ENCODE results near the gene IFRD2. TPM values are rescaled to one million over a fixed set of nuclear protein-coding genes. Genes with fewer than 3 reads are reported as not detected.

The IFRD2 gene
- total and polyA plus RNA-seq, 9 of the 15 experiments (the other 6 are each of a cell fraction or from before 2014, with no cell fraction given), result 30.5 to 115 (median 52.8) TPM

GRCh38 chr3:50269977-50270413, 22.2 kb downstream of the IFRD2 start (continued):
- TF ChIP-seq, protein P1, sequence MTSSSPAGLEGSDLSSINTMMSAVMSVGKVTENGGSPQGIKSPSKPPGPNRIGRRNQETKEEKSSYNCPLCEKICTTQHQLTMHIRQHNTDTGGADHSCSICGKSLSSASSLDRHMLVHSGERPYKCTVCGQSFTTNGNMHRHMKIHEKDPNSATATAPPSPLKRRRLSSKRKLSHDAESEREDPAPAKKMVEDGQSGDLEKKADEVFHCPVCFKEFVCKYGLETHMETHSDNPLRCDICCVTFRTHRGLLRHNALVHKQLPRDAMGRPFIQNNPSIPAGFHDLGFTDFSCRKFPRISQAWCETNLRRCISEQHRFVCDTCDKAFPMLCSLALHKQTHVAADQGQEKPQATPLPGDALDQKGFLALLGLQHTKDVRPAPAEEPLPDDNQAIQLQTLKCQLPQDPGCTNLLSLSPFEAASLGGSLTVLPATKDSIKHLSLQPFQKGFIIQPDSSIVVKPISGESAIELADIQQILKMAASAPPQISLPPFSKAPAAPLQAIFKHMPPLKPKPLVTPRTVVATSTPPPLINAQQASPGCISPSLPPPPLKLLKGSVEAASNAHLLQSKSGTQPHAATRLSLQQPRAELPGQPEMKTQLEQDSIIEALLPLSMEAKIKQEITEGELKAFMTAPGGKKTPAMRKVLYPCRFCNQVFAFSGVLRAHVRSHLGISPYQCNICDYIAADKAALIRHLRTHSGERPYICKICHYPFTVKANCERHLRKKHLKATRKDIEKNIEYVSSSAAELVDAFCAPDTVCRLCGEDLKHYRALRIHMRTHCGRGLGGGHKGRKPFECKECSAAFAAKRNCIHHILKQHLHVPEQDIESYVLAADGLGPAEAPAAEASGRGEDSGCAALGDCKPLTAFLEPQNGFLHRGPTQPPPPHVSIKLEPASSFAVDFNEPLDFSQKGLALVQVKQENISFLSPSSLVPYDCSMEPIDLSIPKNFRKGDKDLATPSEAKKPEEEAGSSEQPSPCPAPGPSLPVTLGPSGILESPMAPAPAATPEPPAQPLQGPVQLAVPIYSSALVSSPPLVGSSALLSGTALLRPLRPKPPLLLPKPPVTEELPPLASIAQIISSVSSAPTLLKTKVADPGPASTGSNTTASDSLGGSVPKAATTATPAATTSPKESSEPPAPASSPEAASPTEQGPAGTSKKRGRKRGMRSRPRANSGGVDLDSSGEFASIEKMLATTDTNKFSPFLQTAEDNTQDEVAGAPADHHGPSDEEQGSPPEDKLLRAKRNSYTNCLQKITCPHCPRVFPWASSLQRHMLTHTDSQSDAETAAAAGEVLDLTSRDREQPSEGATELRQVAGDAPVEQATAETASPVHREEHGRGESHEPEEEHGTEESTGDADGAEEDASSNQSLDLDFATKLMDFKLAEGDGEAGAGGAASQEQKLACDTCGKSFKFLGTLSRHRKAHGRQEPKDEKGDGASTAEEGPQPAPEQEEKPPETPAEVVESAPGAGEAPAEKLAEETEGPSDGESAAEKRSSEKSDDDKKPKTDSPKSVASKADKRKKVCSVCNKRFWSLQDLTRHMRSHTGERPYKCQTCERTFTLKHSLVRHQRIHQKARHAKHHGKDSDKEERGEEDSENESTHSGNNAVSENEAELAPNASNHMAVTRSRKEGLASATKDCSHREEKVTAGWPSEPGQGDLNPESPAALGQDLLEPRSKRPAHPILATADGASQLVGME (CRISPR knock-in tag; IDR thresholded peaks at IDR 0.05), result no peak
- TF ChIP-seq, protein P2, sequence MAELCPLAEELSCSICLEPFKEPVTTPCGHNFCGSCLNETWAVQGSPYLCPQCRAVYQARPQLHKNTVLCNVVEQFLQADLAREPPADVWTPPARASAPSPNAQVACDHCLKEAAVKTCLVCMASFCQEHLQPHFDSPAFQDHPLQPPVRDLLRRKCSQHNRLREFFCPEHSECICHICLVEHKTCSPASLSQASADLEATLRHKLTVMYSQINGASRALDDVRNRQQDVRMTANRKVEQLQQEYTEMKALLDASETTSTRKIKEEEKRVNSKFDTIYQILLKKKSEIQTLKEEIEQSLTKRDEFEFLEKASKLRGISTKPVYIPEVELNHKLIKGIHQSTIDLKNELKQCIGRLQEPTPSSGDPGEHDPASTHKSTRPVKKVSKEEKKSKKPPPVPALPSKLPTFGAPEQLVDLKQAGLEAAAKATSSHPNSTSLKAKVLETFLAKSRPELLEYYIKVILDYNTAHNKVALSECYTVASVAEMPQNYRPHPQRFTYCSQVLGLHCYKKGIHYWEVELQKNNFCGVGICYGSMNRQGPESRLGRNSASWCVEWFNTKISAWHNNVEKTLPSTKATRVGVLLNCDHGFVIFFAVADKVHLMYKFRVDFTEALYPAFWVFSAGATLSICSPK (IDR thresholded peaks at IDR 0.05; ENCODE audit: borderline replicate concordance), result no peak
- TF ChIP-seq ELF2 (CRISPR knock-in tag; IDR thresholded peaks at IDR 0.05), result no peak
- TF ChIP-seq MXI1 (IDR thresholded peaks at IDR 0.05; ENCODE audit: low read depth, low read length), result no peak
- TF ChIP-seq SUPT5H (IDR thresholded peaks at IDR 0.05), result no peak
- TF ChIP-seq POLR2AphosphoS2 (IDR thresholded peaks at IDR 0.05; ENCODE audit: low read length), result no peak
- no peak for TF ChIP-seq ZNF143 (CRISPR knock-in tag; IDR thresholded peaks at IDR 0.05)
- no peak for TF ChIP-seq FOXK2 (conservative IDR thresholded peaks at IDR 0.05 in 1 of 2, IDR thresholded peaks at IDR 0.05 in 1 of 2; ENCODE audit: low read depth in 2 of 2)
- no peak for TF ChIP-seq IRF2 (CRISPR knock-in tag; IDR thresholded peaks at IDR 0.05)
- no peak for TF ChIP-seq TAF1 (IDR thresholded peaks at IDR 0.05; ENCODE audit: control insufficient read depth, extremely low read depth, insufficient read depth, low read length, severe bottlenecking)
- TF ChIP-seq, protein P3, sequence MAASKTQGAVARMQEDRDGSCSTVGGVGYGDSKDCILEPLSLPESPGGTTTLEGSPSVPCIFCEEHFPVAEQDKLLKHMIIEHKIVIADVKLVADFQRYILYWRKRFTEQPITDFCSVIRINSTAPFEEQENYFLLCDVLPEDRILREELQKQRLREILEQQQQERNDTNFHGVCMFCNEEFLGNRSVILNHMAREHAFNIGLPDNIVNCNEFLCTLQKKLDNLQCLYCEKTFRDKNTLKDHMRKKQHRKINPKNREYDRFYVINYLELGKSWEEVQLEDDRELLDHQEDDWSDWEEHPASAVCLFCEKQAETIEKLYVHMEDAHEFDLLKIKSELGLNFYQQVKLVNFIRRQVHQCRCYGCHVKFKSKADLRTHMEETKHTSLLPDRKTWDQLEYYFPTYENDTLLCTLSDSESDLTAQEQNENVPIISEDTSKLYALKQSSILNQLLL (CRISPR knock-in tag; IDR thresholded peaks at IDR 0.05; ENCODE audit: borderline replicate concordance), result no peak
- no peak for TF ChIP-seq PHF21A (IDR thresholded peaks at IDR 0.05; ENCODE audit: borderline replicate concordance, low read depth)
- TF ChIP-seq RBBP5 (IDR thresholded peaks at IDR 0.05; ENCODE audit: borderline replicate concordance, insufficient read depth, low read length, poor library complexity, severe bottlenecking), result no peak
- TF ChIP-seq ZNF165 (CRISPR knock-in tag; IDR thresholded peaks at IDR 0.05; ENCODE audit: borderline replicate concordance), result no peak
- TF ChIP-seq FOXA1 (IDR thresholded peaks at IDR 0.05; ENCODE audit: borderline replicate concordance), result no peak
